VCaP (cell line): ENCODE measurements around the gene TMEM117.

Source experiments
- H3K27ac ChIP-seq: fragments of 450-650 bp; 2 replicates; pipeline ENCODE4 v1.5.1; 2017
- CTCF ChIP-seq: fragments of 450-650 bp; conservative IDR thresholded peaks from 2 replicates; pipeline ENCODE4 v1.5.1; 2017; ENCODE audit warnings: mild to moderate bottlenecking, moderate library complexity

Gene TMEM117

GRCh38 chr12:44143175-44143574, 307.3 kb downstream of the TMEM117 start:
- TF ChIP-seq CTCF, result no peak
- H3K27ac ChIP-seq, result no peak overlapping the region

GRCh38 chr12:44148936-44149335, 313.1 kb downstream of the TMEM117 start:
- TF ChIP-seq CTCF, result no peak
- no peak overlapping the region for H3K27ac ChIP-seq

GRCh38 chr12:44154128-44154527, 318.2 kb downstream of the TMEM117 start:
- H3K27ac ChIP-seq, result no peak overlapping the region
- TF ChIP-seq CTCF, result no peak

GRCh38 chr12:44155358-44155757, 319.5 kb downstream of the TMEM117 start:
- no peak overlapping the region for H3K27ac ChIP-seq
- TF ChIP-seq CTCF, result no peak

GRCh38 chr12:44157359-44157758, 321.5 kb downstream of the TMEM117 start:
- TF ChIP-seq CTCF, result no peak
- no peak overlapping the region for H3K27ac ChIP-seq

- no peak overlapping the region for H3K27ac ChIP-seq
- no peak for TF ChIP-seq CTCF
Observed at GRCh38 chr12:44158746-44159145, 322.9 kb downstream of the TMEM117 start.

- TF ChIP-seq CTCF, result no peak
- no peak overlapping the region for H3K27ac ChIP-seq
Observed at GRCh38 chr12:44159216-44159615, 323.3 kb downstream of the TMEM117 start.

- no peak overlapping the region for H3K27ac ChIP-seq
- no peak for TF ChIP-seq CTCF
Observed at GRCh38 chr12:44159862-44160261, 324.0 kb downstream of the TMEM117 start.
